Right lobe of liver (tissue), 6 donors: ENCODE results near the gene ZSCAN9. TPM values are rescaled to one million over a fixed set of nuclear protein-coding genes. Genes with fewer than 3 reads are reported as not detected.

Source experiments
- ATAC-seq, 4 donors: fragments of 200-7000 bp; cut with Tn5 transposase; one replicate each; pipeline ENCODE4 v1.9.1; 2020; ENCODE audit warnings: mild to moderate bottlenecking in 4 of 4, moderate library complexity in 4 of 4
- DNase-seq, 3 donors: peaks; one replicate each; pipeline ENCODE4 v3.0.0-alpha.2; 2020
- H3K27ac ChIP-seq, 3 donors: fragments of 200-600 bp; one replicate each; pipeline ENCODE4 v1.8.0; 2022
- H3K27me3 ChIP-seq, 2 donors: fragments of 200-600 bp; one replicate each; pipeline ENCODE4 v1.8.0; 2022
- H3K36me3 ChIP-seq, 4 donors: fragments of 200-600 bp; sonication (generic) in 1 of 4; one replicate each; pipeline versions ENCODE4 v1.5.1 to v1.8.0; 2017 to 2022; ENCODE audit warnings: control low read depth in 1 of 4
- H3K4me1 ChIP-seq, 4 donors: fragments of 200-600 bp; sonication (generic) in 1 of 4; one replicate each; pipeline versions ENCODE4 v1.5.1 to v1.8.0; 2017 to 2022; ENCODE audit warnings: control low read depth in 1 of 4
- H3K4me3 ChIP-seq, 3 donors: fragments of 200-600 bp; one replicate each; pipeline ENCODE4 v1.8.0; 2022
- H3K9me3 ChIP-seq, 4 donors: fragments of 200-600 bp; sonication (generic) in 1 of 4; one replicate each; pipeline versions ENCODE4 v1.5.1 to v1.8.0; 2017 to 2022; ENCODE audit warnings: control low read depth in 1 of 4
- POLR2A ChIP-seq: fragments of 450-650 bp; IDR thresholded peaks from one replicate; pipeline ENCODE4 v1.6.1; 2017; ENCODE audit warnings: antibody characterized with exemption, mild to moderate bottlenecking
- WGBS: methylation state at CpG from one replicate; pipeline ENCODE4 v1.1.6; 2018; ENCODE audit warnings: low coverage, low lambda C conversion rate; ENCODE audit not compliant: insufficient coverage; ENCODE audit errors: missing lambda C conversion rate; 5-methylcytosine and 5-hydroxymethylcytosine counted together
- intact Hi-C, 2 donors: fragments of 100-400 bp; cut with DNase I; formaldehyde crosslinking; loops; one replicate each; pipeline versions ENCODE4 v1.11.2 to v1.14.1; 2022
- total RNA-seq, 6 experiments: library from RNA; depleted of rRNA in 2 of 6; stranded (reverse); fragments of >200 nt in 2 of 6; fragmentation: NEBNext Ultra II Directional in 3 of 6; extraction: Animal tissue kit (Norgen Biotek cat#: 25700) in 3 of 6; gene quantifications; one replicate each; pipeline versions ENCODE4 v1.1.0 to v1.2.4, GENCODE V29; 2016 to 2023
- TF ChIP-seq, protein P1 (sequence below), 4 donors: fragments of 200-600 bp in 3 of 4; fragments of 450-650 bp in 1 of 4; IDR thresholded peaks; one replicate each; pipeline versions ENCODE4 v1.5.1 to v1.8.0; 2016 to 2022; ENCODE audit warnings: antibody characterized with exemption in 4 of 4, mild to moderate bottlenecking in 2 of 4
- donor health status: DM: no; HTN: yes; CAD: no.
- donor health status: DM: no; HTN: no; CAD: no.
- donor health status: DM: no; HTN: no; CAD: no.
- donor health status: DM: no; HTN: yes; CAD: no.
- donor health status: DM: no; HTN: yes; CAD: no.

ZSCAN9 gene
- total RNA-seq, 6 experiments from 2014 or later: 2.0 to 3.9 (median 3.3) TPM

DNA sequence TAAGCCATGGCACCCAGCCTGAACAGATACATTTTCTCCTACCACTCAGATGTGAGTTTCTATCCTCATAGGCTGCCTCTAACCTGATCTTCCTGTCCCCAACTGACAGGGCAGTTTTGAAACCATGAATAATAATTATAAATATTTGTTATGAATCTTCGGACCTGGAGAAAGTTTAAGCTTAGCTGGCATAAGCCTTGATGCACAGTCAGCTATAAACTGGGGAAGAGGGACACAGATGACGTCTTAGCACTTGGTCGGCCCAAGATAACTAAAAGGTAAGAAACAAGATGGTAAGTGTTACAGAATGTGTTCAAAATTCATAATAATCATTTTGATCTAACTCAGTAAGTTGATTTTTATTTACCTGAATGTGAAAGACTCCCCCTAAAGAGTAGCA lies 18.9 kb downstream of the ZSCAN9 start:
- intact Hi-C loops: no loop called here
- no peak for ATAC-seq
- no peak overlapping the region for H3K4me3 ChIP-seq
- H3K9me3 ChIP-seq: no peaks in the 10 kb centered on the region
- TF ChIP-seq, protein P1, sequence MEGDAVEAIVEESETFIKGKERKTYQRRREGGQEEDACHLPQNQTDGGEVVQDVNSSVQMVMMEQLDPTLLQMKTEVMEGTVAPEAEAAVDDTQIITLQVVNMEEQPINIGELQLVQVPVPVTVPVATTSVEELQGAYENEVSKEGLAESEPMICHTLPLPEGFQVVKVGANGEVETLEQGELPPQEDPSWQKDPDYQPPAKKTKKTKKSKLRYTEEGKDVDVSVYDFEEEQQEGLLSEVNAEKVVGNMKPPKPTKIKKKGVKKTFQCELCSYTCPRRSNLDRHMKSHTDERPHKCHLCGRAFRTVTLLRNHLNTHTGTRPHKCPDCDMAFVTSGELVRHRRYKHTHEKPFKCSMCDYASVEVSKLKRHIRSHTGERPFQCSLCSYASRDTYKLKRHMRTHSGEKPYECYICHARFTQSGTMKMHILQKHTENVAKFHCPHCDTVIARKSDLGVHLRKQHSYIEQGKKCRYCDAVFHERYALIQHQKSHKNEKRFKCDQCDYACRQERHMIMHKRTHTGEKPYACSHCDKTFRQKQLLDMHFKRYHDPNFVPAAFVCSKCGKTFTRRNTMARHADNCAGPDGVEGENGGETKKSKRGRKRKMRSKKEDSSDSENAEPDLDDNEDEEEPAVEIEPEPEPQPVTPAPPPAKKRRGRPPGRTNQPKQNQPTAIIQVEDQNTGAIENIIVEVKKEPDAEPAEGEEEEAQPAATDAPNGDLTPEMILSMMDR (IDR thresholded peaks at IDR 0.05): no peak
- no peak for TF ChIP-seq POLR2A
- peaks cover 0 to 34% (median 4%) of the 10 kb centered on the region in 4 donors for H3K36me3 ChIP-seq
- no peaks in the 10 kb centered on the region for H3K27me3 ChIP-seq
- DNase-seq: no peak
- 84% methylated on average over 3 of the region's 3 CpGs for WGBS
- no peak overlapping the region for H3K27ac ChIP-seq
- H3K4me1 ChIP-seq: no peaks in the 10 kb centered on the region

DNA sequence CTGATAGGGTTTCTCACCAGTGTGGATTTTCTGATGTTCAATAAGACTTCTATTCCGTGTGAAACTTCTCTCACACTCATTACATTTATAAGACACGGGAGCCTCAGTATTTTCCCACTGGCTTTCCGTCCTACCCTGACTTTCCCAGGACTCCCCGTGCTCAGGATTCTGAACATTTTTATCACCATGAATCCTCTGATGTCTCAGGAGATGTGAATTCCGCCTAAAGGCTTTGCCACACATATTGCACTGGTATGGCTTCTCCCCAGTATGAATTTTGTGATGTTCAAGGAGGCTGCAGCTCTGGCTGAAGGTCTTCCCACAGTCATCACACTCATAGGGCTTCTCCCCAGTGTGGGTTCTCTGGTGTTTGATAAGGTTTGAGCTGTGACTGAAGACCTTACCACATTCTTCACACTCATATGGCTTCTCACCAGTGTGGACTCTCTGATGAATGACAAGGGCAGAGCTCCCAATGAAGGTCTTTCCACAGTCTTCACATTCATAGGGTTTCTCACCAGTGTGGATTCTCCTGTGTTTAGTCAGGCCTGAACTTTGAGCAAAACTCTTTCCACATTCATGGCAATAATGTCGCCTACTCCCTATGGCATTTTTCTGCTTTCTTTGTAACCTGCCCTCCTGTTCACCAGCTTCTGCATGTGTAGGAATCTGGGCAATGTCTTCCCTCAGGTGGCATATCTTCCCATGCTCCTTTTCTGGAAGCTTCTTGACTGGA lies 20.3 kb downstream of the ZSCAN9 start:
- Histone ChIP-seq H3K27ac (no peak overlapping the region), H3K4me3 (no peak overlapping the region), H3K36me3 (peaks cover 0 to 36% (median 4%) of the 10 kb centered on the region in 4 donors), H3K9me3 (no peaks in the 10 kb centered on the region), H3K4me1 (peaks cover 0 to under 1% (median 0%) of the 10 kb centered on the region in 4 donors), H3K27me3 (no peaks in the 10 kb centered on the region)
- 97% methylated on average over 6 of the region's 6 CpGs for WGBS
- intact Hi-C loops: no loop called here
- no peak for ATAC-seq
- DNase-seq: no peak
- no peak for TF ChIP-seq POLR2A
- TF ChIP-seq, protein P1 (IDR thresholded peaks at IDR 0.05): no peak

DNA sequence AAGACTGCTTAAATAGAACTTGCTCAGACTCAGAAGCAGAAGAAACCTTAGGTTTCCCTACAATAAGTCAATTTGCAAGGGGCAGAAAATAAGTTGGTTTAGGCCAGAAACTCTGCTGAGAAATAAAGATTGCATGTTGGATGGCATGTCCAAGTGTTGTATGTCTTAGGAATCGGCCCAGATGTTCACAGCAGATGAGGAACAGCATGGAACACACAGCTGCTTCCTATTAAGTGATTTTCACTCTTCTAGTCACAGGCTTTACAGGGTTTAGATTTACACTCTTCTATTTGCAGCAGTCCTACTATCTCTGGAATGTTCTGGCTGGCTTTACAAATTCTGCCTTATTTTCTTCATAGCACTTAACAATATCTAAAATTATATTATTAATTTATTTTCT lies 23.8 kb downstream of the ZSCAN9 start:
- DNase-seq (no peak), ATAC-seq (no peak)
- Histone ChIP-seq H3K4me1 (peaks cover 0 to 9% (median 2%) of the 10 kb centered on the region in 4 donors), H3K36me3 (peaks cover 0 to 36% (median 4%) of the 10 kb centered on the region in 4 donors), H3K27me3 (no peaks in the 10 kb centered on the region), H3K9me3 (no peaks in the 10 kb centered on the region), H3K27ac (no peak overlapping the region), H3K4me3 (no peak overlapping the region)
- WGBS: 57% methylated on average over 1 of the region's 1 CpG
- no peak for TF ChIP-seq POLR2A
- TF ChIP-seq, protein P1 (IDR thresholded peaks at IDR 0.05): no peak
- intact Hi-C loops: no loop called here

DNA sequence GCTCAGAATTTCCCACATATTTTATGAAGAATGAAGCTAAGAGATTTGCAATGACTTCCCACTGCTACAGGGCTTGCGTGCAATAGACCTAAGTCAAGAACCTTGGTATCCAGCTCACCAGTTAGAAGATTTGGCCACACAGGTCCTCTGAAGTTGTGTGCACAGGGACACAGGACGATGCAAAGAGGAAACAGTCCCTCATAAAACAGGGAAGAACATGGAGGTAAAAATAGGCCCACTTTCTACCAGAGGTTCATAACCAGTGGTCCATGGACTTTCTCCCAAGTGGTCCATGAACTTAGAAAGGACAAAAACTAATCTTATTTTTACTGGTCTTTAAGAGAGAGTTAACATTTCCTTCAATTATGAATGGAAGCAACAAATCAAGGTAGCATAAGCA lies 25.7 kb downstream of the ZSCAN9 start:
- no peak overlapping the region for H3K27ac ChIP-seq
- intact Hi-C loops: no loop called here
- ATAC-seq (no peak), DNase-seq (no peak)
- H3K9me3 ChIP-seq: no peaks in the 10 kb centered on the region
- H3K4me3 ChIP-seq: peak overlapping the region in 2 of 3 donors; percentile 59 to 95
- WGBS: 80% methylated on average over 2 of the region's 2 CpGs
- H3K36me3 ChIP-seq: peaks cover 0 to 28% (median 0%) of the 10 kb centered on the region in 4 donors
- peaks cover 0 to 9% (median 2%) of the 10 kb centered on the region in 4 donors for H3K4me1 ChIP-seq
- TF ChIP-seq, protein P1 (IDR thresholded peaks at IDR 0.05): no peak
- no peak for TF ChIP-seq POLR2A
- no peaks in the 10 kb centered on the region for H3K27me3 ChIP-seq
